ENCODE measurements around the gene DHX15. TPM values are rescaled to one million over a fixed set of nuclear protein-coding genes. Genes with fewer than 3 reads are reported as not detected.
A peak's percentile ranks its signal among the peaks of the same experiment; 100 is the strongest.

The DHX15 gene
- total and polyA plus RNA-seq, 12 donors, result 32.9 to 69.6 (median 47.7) TPM

DNA sequence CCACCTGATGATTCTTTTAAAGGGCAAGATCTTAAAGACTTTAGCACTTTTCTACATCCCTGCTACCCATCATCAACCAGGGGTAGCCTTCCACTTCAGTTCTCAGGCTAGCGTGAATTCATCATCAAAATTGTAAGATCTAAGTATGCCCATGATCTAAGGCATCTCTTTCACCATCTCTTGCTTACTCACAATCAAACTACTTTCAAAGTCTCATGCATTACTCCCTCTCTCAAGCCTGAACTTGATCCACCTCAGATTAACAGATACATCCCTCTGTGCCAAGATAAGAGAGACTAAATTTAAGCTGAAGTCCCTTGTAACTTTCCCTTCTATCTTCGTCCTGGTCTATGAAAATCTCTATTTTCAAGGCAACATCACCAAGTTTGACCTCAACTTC, 62.8 kb downstream of the DHX15 start:
- DNase-seq, result no peak
- Histone ChIP-seq H3K4me3 (no peak overlapping the region), H3K36me3 (peaks cover 0 to 93% (median 4%) of the 10 kb centered on the region in 9 donors), H3K9me3 (no peaks in the 10 kb centered on the region), H3K27ac (no peak overlapping the region), H3K27me3 (no peaks in the 10 kb centered on the region), H3K4me1 (peaks cover 2 to 31% (median 22%) of the 10 kb centered on the region in 9 donors)
- WGBS, 2 donors, result 92 to 93% methylated on average over 2 of the region's 2 CpGs
- no peak for ATAC-seq
- TF ChIP-seq, protein P1, sequence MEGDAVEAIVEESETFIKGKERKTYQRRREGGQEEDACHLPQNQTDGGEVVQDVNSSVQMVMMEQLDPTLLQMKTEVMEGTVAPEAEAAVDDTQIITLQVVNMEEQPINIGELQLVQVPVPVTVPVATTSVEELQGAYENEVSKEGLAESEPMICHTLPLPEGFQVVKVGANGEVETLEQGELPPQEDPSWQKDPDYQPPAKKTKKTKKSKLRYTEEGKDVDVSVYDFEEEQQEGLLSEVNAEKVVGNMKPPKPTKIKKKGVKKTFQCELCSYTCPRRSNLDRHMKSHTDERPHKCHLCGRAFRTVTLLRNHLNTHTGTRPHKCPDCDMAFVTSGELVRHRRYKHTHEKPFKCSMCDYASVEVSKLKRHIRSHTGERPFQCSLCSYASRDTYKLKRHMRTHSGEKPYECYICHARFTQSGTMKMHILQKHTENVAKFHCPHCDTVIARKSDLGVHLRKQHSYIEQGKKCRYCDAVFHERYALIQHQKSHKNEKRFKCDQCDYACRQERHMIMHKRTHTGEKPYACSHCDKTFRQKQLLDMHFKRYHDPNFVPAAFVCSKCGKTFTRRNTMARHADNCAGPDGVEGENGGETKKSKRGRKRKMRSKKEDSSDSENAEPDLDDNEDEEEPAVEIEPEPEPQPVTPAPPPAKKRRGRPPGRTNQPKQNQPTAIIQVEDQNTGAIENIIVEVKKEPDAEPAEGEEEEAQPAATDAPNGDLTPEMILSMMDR (IDR thresholded peaks at IDR 0.05), result no peak
- intact Hi-C loops (cut with DNase I), result no loop called here

DNA sequence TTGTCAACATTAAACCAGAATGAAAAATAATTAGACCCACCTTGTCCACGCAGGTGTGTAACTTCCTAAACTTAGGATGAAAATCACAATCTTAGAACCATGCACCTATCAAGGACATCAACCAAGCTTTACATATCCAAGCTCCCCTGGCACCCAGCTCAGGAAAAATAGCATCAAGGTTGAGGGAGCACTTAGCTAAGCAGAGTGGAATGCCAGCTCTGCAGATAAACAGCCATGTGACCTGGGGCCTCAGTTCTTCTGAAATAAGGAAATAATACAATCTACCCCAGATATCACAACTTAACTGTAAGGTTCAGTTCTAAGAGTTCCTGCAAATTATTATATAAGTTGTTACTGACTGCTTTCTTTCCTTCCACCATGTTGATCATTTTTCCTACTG, 64.7 kb downstream of the DHX15 start:
- peaks cover 2 to 31% (median 22%) of the 10 kb centered on the region in 9 donors for H3K4me1 ChIP-seq
- no peaks in the 10 kb centered on the region for H3K9me3 ChIP-seq
- intact Hi-C loops (cut with DNase I), result no loop called here
- no peak overlapping the region for H3K4me3 ChIP-seq
- peak overlapping the region in 3 of 10 donors; percentile 11 to 22 (median 18) for H3K27ac ChIP-seq
- WGBS, 2 donors, result 47 to 70% methylated on average over 1 of the region's 1 CpG
- no peaks in the 10 kb centered on the region for H3K27me3 ChIP-seq
- peaks cover 0 to 80% (median 4%) of the 10 kb centered on the region in 9 donors for H3K36me3 ChIP-seq
- TF ChIP-seq, protein P1 (IDR thresholded peaks at IDR 0.05), result no peak
- peak in 6 of 8 donors; percentile 43 to 81 (median 78) for ATAC-seq
- DNase-seq, result peak in 1 of 2 donors; percentile 9

DNA sequence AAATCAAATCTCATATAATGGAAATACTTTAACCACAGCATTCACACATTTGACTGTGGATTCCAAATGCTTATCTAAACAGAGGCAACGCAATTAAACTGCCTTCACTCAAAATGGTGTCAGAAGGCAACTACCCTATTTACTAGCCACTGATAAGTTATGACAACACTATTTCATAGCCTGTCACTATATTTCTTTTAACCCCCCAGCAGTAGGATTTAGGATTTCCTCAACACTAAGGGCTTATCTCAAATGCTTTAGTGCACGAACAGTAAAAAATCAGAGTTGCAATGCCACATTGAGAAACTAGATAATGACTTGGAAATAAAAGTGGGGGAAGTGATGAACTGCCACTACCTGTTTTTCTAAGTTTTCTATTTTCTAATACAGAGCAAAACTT, 66.7 kb downstream of the DHX15 start:
- ATAC-seq (no peak), DNase-seq (no peak)
- peaks cover 0 to 69% (median 0%) of the 10 kb centered on the region in 9 donors for H3K36me3 ChIP-seq
- no peaks in the 10 kb centered on the region for H3K9me3 ChIP-seq
- peaks cover 2 to 31% (median 22%) of the 10 kb centered on the region in 9 donors for H3K4me1 ChIP-seq
- TF ChIP-seq, protein P1 (IDR thresholded peaks at IDR 0.05), result no peak
- WGBS, 2 donors, result 49 to 56% methylated on average over 2 of the region's 2 CpGs
- no peak overlapping the region for H3K4me3 ChIP-seq
- H3K27ac ChIP-seq, result no peak overlapping the region
- H3K27me3 ChIP-seq, result no peaks in the 10 kb centered on the region
- intact Hi-C loops (cut with DNase I), result no loop called here

DNA sequence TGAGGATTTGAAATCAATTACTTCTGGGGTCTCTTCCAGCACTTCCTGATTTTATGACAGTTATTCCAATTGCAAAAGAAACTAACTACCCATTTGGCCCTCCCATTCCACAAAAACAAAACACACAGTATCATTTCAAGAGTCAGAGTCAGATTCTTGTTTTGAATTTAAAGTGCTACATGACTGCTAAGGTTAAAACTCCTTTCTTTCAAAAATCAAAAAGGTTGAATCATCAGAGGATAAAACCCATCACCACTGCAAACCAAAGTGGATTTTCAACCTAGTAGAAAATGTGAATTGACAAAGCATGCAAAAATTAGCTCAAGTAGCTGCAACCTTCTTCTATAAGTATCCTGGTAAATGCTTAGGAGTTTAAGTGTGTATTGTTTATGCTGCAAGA, 67.4 kb downstream of the DHX15 start:
- intact Hi-C loops (cut with DNase I), result no loop called here
- no peak for ATAC-seq

More for the DNA sequence above, 67.4 kb downstream of the DHX15 start:
- TF ChIP-seq, protein P1 (IDR thresholded peaks at IDR 0.05), result no peak
- Histone ChIP-seq H3K4me1 (peaks cover 2 to 31% (median 22%) of the 10 kb centered on the region in 9 donors), H3K4me3 (no peak overlapping the region), H3K36me3 (peaks cover 0 to 62% (median 0%) of the 10 kb centered on the region in 9 donors), H3K9me3 (no peaks in the 10 kb centered on the region), H3K27ac (no peak overlapping the region), H3K27me3 (no peaks in the 10 kb centered on the region)
- no peak for DNase-seq
